GM18526 (cell line): Measurements from ENCODE around the gene STBD1.

Experiments
- POLR2A ChIP-seq: IDR thresholded peaks from 3 replicates; pipeline ENCODE4 v1.6.1; 2011; ENCODE audit not compliant: insufficient read length; ENCODE audit errors: extremely low read depth

STBD1 gene

DNA sequence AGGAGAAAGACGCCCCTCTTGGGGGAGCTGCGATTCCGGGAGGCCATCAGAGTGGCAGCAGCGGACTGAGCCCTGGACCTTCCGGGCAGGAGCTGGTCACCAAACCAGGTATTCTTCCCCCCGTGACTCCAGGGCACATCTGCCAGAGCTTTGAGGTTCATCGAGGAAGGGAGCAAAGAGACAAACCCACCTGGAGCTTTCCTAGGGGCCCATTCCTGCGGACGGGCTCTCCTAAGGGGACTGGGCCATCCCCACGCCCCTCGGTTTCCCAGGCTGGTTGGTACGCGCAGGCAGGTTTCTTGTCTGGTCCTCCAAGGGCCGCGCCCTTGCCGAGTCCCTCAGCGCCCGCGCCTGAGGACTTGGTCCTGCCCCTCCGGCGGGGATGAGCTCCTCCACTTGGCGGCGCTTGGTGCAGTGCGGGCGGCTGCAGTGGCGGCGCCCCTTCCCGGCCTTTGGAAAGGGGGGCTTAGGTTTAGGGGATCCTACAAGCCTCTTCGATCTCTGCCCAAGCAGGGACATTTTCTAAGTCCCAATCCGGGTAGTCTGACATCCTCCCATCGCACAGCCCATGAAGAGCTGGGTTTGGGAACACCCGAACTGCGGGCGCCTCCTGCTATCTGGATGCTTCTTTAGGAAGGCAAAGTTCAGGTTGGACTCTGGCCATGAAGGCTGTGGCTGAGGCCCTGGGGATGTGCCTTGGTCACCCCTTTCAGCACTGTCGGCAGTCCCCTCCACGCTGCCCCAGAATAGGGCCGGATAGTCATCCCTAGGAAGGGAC lies 538 bp downstream of the STBD1 start:
- no peak for TF ChIP-seq POLR2A

DNA sequence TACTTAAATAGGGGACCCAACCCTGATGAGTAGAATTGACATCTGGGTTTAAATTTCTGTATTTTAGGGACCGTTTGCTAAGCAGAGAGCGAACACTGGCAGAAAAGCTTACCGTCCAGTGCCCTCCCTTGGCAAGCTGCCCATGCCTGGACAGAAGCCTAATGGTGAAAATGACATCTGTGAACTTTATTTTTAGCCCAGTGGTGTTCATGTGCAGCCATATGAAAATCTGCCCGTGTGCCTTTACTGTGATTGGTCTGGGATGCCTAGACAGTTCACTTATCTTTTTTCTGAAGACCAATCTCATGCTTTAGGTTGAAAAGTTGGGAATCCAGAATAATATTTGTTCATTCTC lies 1.1 kb downstream of the STBD1 start:
- no peak for TF ChIP-seq POLR2A

DNA sequence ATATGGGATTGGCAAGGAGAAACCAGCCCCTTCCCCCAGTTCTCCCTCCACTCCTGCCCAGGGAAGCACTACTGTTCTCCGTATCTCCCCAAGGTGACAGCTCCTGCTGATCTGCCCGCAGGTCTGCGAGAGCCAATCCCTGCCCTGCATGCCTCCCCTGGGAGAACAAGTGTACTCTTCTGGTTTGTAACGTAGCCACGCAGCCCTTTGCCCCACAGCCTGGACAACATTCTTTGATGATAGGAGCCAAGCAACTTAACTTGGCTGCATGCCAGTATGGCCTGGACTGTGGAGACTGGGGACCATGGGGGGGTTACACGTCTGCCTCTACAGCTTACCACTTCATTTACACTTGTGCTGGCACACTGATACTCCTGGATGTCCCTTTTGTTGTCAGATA lies 2.0 kb downstream of the STBD1 start:
- TF ChIP-seq POLR2A: no peak

DNA sequence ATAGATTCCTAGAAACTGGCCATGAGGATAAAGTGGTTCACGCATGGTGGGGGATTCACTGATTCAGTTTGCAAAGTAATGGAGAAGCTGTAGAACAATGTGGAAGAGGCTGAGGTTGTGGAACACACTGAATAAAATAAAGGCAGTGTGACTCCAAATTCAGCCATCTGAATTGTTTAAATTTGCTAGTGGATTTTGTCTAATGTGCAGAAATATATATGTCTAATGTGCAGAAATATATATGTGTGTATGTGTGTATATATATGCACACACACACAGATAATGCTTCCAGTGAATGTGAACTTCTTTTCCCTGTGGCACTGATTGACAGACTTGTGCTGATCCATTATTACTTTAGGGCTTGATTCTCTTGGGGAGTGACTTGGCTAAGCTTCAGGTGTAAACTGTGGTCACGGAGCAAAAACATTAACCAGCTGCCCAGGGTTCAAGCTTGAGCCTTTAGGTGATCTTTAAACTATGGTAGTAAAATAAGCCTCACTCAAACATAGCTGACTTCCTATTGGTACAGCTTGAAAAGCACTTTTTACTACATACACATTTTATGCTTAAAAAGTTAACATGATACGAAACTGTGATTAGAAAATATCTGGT lies 3.5 kb downstream of the STBD1 start:
- no peak for TF ChIP-seq POLR2A

DNA sequence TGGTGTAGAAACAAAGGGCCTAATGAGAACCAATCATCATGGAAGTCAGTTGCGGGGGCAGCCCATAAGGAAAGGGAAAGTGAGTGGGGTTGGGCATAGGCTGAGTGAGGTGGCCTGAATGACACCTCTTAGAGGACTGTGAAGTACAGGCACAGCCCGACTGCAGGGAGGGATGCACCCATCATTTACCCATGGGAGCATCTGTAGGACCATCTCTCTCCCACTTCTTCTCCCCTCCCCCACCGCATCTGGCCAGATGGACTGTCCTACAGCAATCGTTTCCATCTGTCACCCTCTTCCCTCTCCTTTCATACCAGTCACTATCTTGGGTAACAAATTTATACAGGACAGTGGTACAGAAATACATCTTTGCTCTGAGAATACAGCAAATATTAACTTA lies 4.2 kb downstream of the STBD1 start:
- TF ChIP-seq POLR2A: no peak

DNA sequence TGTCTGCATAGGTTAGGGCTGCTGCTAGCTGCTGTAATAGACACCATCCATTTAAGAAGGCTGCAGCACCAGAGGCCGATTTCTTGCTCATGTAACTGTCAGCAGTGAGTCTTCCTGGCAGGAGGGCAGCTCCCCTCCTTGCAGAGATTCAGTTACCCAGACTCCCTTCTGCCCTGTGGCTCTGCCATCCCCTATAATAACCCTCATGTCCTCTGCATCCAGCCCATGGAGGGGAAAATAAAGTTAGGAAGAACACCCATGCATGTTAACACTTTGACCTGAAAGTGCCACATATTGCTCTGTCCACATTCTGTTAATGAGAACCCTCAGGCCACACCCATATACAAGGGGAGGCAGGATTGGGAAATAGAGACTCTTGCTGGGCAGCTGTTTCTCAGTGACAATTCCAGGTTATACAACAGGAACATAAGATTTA lies 5.4 kb downstream of the STBD1 start:
- no peak for TF ChIP-seq POLR2A

DNA sequence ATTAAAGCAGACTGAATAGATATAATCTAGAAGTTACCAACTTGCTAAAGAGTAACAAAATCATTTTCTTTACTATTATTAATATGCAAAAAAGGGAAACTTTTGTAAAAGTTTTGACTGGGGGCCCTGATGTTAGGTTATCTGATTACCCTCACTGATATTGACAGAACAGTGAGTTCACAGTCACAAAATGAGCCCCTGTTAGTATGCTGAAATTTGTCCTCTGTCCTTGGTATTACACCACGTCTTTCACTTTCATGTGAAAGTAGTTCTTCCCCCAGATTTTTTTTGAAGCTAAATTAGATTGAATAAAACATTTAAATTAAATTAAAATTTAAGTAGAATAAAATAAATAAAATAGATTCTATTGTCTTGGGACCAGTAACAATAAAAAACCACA lies 5.9 kb downstream of the STBD1 start:
- TF ChIP-seq POLR2A: no peak

DNA sequence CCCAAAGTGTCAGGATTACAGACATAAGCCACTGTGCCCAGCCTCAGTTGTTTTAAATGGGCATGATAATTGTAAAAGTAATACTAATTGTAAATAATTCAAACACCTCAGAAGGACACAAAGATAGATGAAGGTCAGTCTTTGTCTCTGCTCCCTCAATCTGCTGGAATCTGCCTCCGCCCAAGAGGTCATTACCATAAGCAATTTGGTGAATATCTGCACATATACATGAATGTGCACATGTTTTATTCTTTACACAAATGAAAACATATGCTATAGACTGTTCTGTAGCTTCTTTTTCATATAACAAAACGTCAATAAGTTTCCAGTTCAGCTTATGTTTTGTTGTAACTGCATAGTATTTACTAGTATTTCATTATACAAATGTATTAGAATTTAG lies 7.0 kb downstream of the STBD1 start:
- no peak for TF ChIP-seq POLR2A

DNA sequence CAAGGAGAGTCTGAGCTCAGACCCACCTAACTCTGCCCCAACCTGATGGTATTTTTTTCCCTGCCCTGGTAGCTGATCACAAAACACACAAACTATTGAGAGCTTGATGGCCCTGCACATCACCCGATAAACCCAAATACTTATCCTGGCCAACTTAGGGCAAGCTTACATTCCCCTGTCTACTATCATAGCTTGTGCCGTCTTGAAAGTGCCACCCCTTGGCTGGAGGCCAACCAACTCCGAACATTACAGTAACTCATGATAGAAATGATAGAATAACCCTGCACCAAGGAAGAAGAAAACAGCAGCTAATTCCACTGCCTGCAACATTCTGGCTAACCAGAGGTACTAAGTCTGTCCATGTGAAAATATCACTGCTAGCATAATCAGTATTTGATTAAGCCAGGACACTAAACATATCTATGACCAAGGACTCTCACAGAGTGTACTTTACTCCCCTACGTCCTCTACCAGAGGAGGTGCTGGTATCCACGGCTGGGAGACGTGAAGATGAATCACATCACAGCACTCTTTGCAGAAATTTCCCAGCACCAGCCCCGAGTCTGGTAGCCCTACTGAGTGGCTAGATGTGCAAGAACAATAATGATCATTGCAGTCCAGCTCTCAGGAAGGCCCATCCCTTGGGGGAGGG lies 8.9 kb downstream of the STBD1 start:
- no peak for TF ChIP-seq POLR2A

DNA sequence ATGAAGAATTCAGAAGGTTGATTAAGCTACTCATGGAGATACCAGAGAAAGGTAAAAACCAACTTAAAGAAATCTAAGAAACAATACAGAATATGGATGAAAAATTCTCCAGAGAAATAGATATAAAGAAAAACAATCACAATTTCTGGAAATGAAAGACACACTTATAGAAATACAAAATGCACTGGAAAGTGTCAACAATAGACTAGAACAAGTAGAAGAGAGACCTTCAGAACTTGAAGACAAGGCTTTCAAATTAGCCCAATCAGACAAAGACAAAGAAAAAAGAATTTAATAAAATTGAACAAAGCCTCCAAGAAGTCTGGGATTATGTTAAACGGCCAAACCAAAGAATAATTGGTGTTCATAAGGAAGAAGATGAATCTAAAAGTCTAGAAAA lies 9.6 kb downstream of the STBD1 start:
- TF ChIP-seq POLR2A: no peak

DNA sequence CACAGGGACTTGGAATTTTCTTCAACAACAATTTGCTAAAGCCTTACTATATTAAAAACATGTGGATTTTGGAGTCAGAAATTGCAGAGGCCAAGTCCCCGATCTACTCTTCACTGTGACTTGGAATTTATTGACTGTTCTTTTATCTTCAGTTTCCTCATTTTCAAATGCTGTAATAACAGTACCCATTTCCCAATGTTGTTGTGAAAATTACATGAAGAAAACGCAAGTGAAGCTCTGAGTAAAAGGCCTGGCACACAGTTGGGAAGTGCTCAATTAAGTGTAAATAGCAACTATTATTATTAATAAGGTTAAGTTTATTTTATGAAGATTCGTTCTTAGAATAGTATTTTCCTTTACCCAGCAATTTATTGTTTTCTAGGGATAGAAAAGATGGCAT lies 15.7 kb downstream of the STBD1 start:
- TF ChIP-seq POLR2A: no peak

DNA sequence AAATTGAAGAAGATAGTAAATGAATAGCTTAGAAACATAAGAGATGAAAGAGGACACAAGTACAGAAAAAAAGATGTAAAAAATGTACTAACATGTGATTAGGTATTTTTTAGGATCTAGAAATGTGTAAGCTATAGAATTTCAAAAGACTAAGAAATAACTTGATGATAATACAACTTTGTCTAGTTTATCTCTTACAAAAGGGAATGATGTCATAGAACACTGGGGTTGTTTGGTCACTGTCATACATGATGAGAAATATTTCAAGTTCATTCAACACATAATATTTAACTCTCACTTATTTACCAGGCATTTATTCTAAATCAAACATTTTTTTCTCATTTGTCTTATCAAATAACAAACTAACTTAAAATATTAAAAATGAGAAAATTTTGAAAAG lies 18.5 kb downstream of the STBD1 start:
- TF ChIP-seq POLR2A: no peak

DNA sequence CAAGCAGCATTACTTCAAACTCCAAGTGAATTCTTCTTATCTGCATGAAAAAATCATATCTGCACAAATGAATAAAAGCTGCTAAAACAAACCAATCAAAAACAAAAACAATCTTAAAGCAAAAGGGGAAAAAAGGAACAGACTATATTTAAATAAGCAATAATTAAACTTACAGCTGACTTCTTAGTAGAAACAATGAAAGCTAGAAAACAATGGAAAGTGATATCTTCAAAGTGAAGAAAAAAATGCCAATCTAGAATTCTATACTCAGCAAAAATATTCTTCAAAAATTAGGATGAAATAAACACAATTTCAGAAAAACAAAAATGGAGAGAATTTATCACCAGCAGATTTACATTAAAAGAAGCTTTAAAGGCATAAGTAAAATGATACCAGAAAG lies 20.0 kb downstream of the STBD1 start:
- TF ChIP-seq POLR2A: no peak

DNA sequence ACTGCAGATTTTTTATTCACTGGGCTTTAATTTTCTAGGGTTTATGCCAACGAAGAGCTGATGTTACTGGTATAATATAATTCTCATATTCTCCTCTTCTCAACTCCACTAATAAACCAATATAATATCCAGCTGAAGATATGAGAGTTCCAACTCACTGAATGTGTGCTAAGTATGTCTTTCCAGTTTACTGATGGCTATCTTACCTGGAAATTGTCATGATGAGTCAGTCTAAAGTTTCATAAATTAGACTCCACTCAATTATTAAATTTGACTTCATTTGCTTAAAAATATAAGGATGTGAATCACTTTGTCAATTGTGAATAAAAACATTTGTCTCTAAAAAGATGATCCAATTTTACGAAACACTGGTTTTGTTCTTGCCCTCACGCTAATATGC lies 28.4 kb downstream of the STBD1 start:
- TF ChIP-seq POLR2A: no peak

DNA sequence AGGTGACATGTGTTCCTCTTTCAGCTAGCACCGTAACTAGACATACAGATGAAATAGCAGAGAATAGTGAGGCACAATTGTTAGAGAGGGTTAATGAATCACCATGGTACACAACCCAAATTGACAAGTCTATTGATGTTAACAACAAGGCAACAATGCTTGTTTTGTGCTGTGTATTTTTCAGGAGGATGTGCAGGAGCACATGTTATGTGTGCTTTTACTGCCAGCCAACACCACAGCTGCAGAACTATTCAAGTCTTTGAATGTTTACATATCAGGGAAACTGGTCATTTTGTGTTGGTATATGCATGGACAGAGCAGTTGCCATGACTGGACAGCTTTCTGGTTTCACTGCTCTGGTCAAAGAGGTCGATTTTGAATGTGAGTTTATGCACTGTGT lies 32.8 kb downstream of the STBD1 start:
- TF ChIP-seq POLR2A: no peak

DNA sequence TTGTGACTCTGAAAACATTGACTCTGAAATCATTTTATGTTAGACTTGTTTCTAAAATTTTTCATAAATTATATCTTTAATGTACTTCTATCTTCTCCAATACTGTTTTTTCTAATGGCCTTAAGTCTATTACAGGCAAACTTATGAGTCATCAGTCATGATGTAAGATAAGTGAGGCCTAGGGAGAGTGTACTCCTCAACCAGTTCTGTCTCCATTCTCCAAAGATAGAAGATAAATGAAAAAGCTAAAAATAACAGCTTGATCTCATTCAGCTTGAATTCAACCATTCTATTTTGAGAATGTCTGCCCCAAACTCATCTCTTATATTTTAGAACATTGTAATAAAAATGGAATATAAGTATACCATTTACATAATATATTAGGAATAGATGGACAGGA lies 34.5 kb downstream of the STBD1 start:
- no peak for TF ChIP-seq POLR2A
